Mammary epithelial cell (primary cell): Measurements from ENCODE around the gene EIF3L.

Experiments used
- EZH2 ChIP-seq: IDR thresholded peaks from 2 replicates; pipeline ENCODE4 v1.6.1; 2012; ENCODE audit warnings: low read length, inconsistent platforms, borderline replicate concordance
- TF ChIP-seq, protein P1 (sequence below), 2 donors: IDR thresholded peaks in 1 of 2; conservative IDR thresholded peaks in 1 of 2; 2 replicates each; pipeline ENCODE4 v1.5.1; 2011 to 2012; ENCODE audit warnings: inconsistent platforms in 2 of 2, low read length in 2 of 2, mild to moderate bottlenecking in 2 of 2, control low read depth in 1 of 2, low read depth in 1 of 2; ENCODE audit not compliant: insufficient read depth in 1 of 2; ENCODE audit errors: extremely low read depth in 1 of 2

GRCh38 chr22:37815593-37815992 is 33.6 kb upstream of the EIF3L start:
- TF ChIP-seq, protein P1, sequence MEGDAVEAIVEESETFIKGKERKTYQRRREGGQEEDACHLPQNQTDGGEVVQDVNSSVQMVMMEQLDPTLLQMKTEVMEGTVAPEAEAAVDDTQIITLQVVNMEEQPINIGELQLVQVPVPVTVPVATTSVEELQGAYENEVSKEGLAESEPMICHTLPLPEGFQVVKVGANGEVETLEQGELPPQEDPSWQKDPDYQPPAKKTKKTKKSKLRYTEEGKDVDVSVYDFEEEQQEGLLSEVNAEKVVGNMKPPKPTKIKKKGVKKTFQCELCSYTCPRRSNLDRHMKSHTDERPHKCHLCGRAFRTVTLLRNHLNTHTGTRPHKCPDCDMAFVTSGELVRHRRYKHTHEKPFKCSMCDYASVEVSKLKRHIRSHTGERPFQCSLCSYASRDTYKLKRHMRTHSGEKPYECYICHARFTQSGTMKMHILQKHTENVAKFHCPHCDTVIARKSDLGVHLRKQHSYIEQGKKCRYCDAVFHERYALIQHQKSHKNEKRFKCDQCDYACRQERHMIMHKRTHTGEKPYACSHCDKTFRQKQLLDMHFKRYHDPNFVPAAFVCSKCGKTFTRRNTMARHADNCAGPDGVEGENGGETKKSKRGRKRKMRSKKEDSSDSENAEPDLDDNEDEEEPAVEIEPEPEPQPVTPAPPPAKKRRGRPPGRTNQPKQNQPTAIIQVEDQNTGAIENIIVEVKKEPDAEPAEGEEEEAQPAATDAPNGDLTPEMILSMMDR (conservative IDR thresholded peaks at IDR 0.05 in 1 of 2, IDR thresholded peaks at IDR 0.05 in 1 of 2; ENCODE audit: extremely low read depth in 1 of 2, insufficient read depth in 1 of 2, low read depth in 1 of 2, low read length in 2 of 2), result no peak
- no peak for TF ChIP-seq EZH2
